HG03442 (cell line): ENCODE results near the gene FLNB.

Experiments
- ATAC-seq: cut with Tn5 transposase; IDR thresholded peaks from one replicate; pipeline ENCODE4 v1.9.1; 2021; ENCODE audit warnings: mild to moderate bottlenecking, moderate library complexity; ENCODE audit not compliant: unreplicated experiment

The FLNB gene, protein sequence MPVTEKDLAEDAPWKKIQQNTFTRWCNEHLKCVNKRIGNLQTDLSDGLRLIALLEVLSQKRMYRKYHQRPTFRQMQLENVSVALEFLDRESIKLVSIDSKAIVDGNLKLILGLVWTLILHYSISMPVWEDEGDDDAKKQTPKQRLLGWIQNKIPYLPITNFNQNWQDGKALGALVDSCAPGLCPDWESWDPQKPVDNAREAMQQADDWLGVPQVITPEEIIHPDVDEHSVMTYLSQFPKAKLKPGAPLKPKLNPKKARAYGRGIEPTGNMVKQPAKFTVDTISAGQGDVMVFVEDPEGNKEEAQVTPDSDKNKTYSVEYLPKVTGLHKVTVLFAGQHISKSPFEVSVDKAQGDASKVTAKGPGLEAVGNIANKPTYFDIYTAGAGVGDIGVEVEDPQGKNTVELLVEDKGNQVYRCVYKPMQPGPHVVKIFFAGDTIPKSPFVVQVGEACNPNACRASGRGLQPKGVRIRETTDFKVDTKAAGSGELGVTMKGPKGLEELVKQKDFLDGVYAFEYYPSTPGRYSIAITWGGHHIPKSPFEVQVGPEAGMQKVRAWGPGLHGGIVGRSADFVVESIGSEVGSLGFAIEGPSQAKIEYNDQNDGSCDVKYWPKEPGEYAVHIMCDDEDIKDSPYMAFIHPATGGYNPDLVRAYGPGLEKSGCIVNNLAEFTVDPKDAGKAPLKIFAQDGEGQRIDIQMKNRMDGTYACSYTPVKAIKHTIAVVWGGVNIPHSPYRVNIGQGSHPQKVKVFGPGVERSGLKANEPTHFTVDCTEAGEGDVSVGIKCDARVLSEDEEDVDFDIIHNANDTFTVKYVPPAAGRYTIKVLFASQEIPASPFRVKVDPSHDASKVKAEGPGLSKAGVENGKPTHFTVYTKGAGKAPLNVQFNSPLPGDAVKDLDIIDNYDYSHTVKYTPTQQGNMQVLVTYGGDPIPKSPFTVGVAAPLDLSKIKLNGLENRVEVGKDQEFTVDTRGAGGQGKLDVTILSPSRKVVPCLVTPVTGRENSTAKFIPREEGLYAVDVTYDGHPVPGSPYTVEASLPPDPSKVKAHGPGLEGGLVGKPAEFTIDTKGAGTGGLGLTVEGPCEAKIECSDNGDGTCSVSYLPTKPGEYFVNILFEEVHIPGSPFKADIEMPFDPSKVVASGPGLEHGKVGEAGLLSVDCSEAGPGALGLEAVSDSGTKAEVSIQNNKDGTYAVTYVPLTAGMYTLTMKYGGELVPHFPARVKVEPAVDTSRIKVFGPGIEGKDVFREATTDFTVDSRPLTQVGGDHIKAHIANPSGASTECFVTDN (N-terminal part only)

GRCh38 chr3:58008141-58009025 lies at the start of gene FLNB:
TSS of gene FLNB (plus strand) at chr3:58008422. CDS start at chr3:58008565, 143 bp downstream.
- peak; percentile 62 for ATAC-seq

GRCh38 chr3:57958642-57959422 lies 49.4 kb upstream of the FLNB start:
- no peak for ATAC-seq

DNA sequence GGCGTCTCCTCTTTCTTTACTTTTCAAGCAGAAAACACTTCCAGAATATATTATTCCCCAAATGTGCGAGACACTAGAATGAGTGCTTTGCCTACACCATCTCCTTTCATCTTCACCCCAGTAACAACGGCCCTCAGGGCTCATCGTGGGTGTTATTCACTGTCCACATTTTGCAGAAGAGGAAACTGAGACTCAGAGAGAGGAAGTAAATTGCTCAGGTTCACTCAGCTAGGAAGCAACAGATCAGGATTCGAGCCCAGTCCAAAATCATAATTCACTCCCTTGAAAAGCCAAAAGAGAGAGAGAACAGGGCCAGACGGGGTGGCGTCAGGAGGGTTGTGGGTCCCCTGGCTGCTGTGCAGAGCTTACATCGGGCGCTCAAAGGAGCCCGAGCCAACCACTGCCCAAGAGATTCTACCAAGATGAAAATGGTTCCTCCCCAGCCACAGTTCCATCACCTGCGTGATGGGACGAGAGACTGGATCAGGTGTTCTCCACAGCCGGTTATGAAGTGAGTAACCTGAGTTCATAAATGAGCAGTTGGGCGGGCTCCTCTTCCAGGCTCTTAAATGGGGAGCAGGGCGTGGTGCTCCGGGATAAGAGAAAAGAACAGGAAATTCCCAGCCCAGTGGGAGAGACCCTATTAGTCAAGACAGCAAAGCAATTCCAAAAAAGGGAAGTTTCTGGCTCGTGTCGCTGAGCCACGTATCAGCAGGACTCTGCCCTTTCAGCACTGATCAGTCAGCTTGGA lies 48.6 kb upstream of the FLNB start:
- ATAC-seq: no peak

DNA sequence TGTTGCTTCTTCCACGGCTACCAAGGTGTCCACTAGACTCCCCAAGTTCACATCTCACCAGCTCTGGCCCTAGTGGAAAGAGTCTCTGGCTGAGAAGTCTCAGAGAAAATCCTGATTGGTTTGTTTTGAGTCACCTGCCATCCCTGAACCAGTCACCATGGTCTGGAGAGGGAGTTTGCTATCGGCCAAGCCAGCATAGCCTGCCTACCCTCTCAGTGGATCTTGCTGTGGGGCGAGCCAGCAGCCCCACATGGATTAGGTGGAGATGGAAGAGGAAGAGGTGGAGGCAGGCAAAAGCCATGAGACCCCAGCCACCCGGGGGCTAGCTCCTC lies 48.1 kb upstream of the FLNB start:
- no peak for ATAC-seq

- no peak for ATAC-seq
Measured at GRCh38 chr3:57961177-57961827, 46.9 kb upstream of the FLNB start.

- ATAC-seq: no peak
Measured at GRCh38 chr3:57961828-57962447, 46.3 kb upstream of the FLNB start.

DNA sequence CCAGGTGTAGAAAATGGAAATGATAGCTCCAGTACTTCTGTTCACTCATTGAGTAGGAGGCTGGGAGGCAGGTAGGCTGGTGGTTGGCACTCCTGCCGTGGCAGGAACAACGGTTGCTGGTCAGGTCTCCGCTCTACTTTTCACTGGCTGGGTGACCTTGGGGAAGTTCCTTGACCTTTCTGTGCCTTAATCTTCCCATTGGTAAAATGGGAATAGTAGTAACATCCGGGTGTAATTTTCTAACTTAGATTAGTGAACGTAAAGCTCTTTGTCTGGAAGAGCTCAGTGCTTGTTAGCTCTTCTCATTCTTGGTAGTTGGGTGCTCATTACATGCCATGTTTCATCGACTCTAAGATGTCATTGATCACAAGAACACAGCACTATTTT lies 45.8 kb upstream of the FLNB start:
- ATAC-seq: no peak

DNA sequence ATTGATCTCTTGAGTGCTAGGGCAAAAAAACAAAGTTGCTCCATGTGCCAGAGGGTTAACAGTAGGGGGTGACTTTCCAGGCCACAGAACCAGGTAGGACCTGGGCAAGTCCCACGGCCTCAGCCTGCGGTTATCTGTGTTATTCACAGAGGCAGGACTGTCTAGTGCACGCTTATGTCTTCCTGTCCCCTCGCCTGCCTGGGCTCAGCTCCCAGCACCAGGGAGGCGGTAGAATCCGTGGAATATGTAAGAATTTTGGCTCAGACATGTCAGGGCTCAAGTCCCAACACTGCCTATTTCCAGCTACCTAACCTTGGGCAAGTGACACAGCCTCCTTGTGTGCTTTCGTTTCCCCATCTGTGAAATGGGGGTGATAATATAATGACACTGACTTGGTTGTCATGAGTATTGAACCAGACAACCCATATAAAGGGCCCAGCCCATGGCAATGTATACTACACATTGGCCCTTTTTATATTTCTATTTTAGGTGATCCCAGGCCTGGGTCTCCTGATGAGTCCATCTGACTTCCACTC lies 44.3 kb upstream of the FLNB start:
- no peak for ATAC-seq

- no peak for ATAC-seq
Measured at GRCh38 chr3:57966829-57967228, 41.4 kb upstream of the FLNB start.

DNA sequence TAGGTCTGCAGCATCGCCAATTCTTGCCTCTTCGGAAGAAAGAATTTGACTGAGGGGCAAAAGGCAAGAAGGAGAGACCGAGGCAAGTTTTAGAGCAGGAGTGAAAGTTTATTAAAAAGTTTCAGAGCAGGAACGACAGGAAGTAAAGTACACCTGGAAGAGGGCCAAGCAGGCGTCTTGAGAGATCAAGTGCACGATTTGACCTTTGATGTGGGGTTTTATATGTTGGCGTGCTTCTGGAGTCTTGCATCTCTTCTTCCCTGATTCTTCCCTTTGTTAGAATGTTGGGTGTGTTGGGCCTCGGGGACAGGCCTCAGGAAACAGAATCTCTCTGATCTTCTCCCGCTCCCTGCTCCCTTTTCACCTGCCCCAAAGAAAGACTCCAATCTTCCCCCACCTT lies 40.6 kb upstream of the FLNB start:
- ATAC-seq: no peak

- ATAC-seq: no peak
Measured at GRCh38 chr3:57968501-57968900, 39.7 kb upstream of the FLNB start.

- no peak for ATAC-seq
Measured at GRCh38 chr3:57971975-57972374, 36.2 kb upstream of the FLNB start.

- ATAC-seq: no peak
Measured at GRCh38 chr3:57972531-57973111, 35.6 kb upstream of the FLNB start.

DNA sequence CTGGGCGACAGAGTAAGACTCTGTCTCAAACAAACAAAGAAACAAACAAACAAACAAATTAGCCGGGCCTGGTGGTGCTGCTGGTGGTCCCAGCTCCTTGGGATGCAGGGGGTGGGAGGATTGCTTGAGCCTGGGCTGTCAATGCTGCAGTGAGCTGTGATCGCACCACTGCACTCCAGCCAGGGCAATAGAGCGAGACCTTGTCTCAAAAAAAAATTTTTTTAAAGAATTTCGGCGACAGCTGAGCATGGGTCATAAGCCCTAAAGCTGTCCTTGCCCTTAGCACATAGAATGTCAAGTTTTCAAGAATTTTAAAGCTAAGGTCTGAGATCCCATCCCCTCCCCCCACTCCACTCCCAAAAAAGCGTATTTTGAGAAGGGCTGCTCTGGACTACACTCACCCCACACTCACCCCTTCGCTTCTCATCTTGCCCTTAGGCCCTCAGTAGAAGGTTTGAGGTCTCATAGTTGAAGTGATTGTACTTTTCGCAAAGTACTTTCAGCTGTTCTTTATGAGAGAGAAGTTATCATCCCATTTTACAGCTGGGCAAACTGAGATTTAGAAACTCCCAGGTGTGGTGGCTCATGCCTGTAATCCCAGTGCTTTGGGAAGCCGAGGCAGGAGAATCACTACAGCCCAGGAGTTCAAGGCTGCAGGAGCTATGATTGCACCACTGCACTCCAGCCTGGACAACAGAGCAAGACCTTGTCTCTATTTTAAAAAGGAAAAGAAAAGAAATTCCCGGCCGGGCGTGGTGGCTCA lies 34.3 kb upstream of the FLNB start:
- ATAC-seq: no peak

DNA sequence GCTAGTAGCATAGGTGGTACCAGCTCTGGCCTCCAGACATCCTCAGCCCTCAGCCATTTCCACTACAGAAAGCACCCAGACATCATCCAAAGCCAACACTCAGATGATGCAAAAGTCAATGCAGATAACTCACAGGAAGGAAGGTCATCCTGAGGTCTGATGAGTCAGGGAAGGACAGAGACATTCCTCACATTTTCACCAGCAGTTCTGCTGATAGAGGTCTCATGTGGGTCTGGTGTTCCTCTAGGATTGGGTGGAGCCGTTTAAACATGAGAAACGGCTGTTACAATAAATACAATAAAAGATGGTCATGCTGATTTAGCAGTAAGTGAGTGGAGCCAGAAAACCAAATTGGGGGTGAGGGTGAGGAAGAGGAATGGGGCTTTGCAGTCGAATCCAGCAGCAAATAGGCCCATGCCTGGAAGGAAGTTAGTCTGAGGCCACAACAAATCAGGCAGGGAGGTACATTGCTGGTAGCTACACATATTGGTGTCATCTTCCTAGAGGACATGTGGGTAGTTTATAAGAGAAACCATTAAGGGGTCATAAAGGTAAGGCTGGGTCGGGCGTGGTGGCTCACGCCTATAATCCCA lies 33.3 kb upstream of the FLNB start:
- ATAC-seq: no peak

DNA sequence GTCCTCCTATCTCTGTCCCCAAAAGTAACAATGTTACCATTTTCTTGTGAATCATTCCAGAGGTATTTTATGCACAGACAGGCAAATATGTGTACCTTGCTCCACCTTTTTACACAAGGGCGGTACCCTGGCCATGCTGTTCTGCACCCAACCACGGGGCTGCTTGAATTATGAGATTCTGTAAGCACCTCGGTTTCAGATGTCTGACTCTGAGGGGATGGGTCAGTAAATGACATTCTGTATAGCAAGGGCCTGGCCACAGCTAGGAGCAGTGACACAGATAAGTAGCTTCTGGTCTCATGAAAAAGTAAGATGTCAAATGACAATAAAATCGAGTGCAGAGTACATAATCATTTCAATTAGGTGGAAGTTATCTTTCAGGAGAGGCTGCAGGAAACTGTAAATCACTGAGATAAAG lies 30.4 kb upstream of the FLNB start:
- ATAC-seq: no peak
